Sigmoid colon (tissue), 4 donors: Measurements from ENCODE around the gene GRAP2.

Experiments used
- EP300 ChIP-seq, 4 donors: sonication (generic); formaldehyde crosslinking; IDR thresholded peaks; one replicate each; pipeline ENCODE4 v1.6.1; 2017; ENCODE audit warnings: antibody characterized with exemption in 4 of 4
- POLR2A ChIP-seq, 2 donors: fragments of 450-650 bp; IDR thresholded peaks; one replicate each; pipeline ENCODE4 v1.6.1; 2016; ENCODE audit warnings: antibody characterized with exemption in 2 of 2, mild to moderate bottlenecking in 2 of 2, moderate library complexity in 2 of 2
- POLR2AphosphoS5 ChIP-seq, 4 donors: sonication (generic); formaldehyde crosslinking; IDR thresholded peaks; one replicate each; pipeline ENCODE4 v1.6.1; 2017; ENCODE audit warnings: antibody characterized with exemption in 4 of 4
- TF ChIP-seq, protein P1 (sequence below), 4 experiments: fragments of 450-650 bp in 3 of 4; fragments of 200-600 bp in 1 of 4; IDR thresholded peaks; one replicate each; pipeline ENCODE4 v1.5.1; 2016 to 2019; ENCODE audit warnings: antibody characterized with exemption in 4 of 4, mild to moderate bottlenecking in 3 of 4, moderate library complexity in 2 of 4

DNA sequence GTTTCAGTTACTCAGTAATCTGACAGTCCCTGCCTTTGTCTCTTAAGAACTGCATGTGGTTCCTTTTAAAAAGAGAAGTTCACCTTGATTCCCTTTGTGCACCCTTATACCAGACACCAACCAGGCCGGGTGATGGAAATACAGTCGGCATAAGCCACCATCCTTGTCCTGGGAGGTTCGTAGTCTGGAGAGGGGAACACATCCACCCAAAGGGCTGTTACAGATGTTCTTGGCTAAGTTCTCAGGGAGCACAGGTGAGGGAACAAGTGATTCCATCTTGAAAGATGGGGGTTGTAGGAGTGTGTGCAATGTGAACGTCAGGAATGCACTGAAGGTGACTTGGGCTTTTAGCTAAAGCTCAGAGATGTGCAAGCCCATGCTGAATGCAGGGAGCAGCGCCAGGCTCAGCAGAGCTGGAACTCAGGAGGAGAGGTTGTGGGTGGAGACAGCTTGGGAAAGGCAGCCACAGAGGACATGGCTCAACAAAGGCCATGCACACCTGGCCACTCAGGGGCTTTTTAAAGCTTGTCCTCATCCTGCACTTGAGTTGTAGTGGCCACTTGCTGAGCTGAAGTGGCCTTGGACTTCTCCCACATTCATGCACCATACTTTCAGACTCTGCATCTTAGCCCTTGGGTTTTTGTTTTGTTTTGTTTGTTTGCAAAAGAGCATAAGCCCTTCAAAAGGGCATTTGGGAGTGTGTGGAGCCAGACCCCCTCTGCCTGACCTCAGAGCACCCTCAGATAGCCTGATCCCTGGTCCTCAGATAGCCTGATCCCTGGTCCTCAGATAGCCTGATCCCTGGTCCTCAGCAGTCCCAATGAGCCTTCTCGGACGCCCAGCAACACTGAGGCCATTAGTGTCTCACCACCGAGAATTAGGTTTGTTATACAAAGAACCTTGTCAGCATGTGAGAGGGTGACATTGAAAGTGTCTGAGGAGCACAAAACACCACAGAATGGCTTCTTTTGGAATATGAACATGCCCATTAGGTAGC is 46.6 kb downstream of the GRAP2 start:
- no peak for TF ChIP-seq EP300 (IDR thresholded peaks at IDR 0.05)
- TF ChIP-seq, protein P1, sequence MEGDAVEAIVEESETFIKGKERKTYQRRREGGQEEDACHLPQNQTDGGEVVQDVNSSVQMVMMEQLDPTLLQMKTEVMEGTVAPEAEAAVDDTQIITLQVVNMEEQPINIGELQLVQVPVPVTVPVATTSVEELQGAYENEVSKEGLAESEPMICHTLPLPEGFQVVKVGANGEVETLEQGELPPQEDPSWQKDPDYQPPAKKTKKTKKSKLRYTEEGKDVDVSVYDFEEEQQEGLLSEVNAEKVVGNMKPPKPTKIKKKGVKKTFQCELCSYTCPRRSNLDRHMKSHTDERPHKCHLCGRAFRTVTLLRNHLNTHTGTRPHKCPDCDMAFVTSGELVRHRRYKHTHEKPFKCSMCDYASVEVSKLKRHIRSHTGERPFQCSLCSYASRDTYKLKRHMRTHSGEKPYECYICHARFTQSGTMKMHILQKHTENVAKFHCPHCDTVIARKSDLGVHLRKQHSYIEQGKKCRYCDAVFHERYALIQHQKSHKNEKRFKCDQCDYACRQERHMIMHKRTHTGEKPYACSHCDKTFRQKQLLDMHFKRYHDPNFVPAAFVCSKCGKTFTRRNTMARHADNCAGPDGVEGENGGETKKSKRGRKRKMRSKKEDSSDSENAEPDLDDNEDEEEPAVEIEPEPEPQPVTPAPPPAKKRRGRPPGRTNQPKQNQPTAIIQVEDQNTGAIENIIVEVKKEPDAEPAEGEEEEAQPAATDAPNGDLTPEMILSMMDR (IDR thresholded peaks at IDR 0.05) = no peak
- TF ChIP-seq POLR2AphosphoS5 (IDR thresholded peaks at IDR 0.05) = no peak
- no peak for TF ChIP-seq POLR2A (IDR thresholded peaks at IDR 0.05)
